Limb (tissue), 2 donors: Measurements from ENCODE around the gene PALLD.
"Not testable (repeated sequence)": the region's sequence is repeated elsewhere in the genome, so short reads cannot be mapped to it uniquely, and the experiment has no call there.

Source experiments
- DNase-seq, 2 donors: peaks; one replicate each; pipeline ENCODE4 v3.0.0-alpha.2; 2016; ENCODE audit errors: extremely low spot score in 2 of 2

PALLD gene

DNA sequence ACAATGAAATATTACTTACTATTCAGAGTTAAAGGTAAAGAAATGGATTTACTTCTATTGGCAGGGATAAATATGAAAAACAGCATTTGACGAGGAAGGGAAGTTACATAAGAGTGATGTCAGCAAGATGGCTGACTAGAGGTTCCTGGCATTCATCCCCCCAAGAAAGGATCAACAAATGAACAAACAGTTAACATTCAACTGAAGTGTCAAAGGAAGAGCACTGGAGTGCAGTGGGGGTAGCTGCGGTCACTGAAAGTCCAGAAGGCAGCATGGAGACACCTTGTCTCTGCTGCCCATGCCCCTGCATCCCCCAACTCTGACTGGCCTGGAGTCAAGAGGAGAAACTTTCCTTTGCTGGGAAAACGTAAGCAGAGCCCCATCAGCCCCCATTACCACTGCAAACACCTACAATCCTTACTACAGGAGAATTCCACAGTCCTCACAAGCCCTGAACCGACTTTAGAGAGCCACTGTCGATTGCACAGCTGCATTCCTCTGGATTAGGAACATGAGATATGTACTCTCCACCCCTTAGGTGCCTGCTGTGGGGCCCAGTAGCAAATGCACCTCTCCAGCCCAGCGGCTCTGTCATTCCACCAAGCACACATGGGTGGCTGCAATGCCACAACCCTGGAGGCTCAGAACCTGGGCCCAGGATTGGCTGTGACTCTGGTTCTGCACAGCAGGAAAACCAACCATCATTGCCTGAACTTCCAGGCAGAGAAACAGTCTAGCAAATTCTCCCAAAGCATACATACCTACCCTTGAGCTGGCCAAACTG lies 433.8 kb downstream of the PALLD start:
- DNase-seq = no peak

DNA sequence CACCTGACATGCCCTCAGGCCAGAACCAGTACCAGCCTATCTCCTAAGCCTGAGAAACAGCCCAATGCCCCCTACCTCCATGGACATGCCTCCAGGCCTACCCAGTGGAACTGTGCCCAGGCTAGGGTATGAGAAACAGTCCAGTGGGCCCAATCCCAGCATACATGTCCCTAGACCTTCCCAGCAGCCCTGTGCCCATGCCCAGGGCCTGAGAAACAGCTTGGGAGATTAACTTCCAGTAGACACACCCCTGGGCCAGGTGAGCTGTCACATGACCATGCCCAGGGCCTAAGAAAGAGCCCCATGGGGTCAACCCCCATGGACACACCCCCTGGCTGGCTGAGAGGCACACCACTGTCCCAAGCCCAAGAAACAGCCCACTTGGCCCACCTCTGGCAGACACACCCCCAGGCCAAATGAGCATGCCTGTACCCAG lies 434.4 kb downstream of the PALLD start:
- no peak for DNase-seq

DNA sequence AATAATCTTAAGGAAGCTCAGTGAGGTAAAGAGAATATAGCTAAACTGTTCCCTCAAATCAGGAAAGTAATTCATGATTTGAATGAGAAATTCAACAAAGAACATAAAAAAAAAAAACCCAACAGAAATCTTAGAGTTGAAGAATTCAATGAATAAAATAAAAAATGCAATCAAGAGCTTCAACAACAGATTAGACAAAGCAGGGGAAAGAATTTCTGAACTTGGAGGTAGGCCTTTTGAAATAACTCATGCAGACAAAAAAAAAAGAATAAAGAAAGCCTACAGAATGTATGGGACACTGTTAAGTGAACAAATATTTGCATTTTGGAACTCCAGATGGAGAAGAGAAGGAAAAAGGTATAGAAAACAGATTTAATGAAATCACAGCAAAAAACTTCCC lies 435.3 kb downstream of the PALLD start:
- DNase-seq = no peak

DNA sequence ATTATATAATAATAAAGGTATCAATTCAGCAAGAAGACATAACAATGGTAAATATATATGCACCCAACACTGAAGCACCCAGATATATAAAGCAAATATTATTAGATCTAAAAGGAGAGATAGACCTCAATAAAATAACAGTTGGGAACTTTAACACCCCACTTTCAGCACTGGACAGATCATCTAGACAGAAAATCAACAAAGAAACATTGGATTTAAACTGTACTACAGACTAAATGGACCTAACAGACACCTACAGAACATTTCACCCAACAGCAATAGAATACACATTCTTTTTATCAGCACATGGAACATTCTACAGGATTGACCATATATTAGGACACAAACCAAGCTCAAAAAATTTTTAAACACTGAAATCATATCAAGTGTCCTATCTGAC lies 436.6 kb downstream of the PALLD start:
- no peak for DNase-seq

DNA sequence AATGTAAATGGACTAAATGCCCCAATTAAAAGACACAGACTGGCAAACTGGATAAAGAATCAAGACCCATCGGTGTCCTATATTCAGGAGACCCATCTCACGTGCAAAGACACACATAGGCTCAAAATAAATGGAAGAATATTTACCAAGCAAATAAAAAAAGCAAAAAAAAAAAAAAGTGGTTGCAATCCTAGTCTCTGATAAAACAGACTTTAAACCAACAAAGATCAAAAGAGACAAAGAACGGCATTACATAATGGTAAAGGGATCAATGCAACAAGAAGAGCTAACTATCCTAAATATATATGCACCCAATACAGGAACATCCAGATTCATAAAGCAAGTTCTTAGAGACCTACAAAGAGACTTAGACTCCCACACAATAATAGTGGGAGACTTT lies 440.6 kb downstream of the PALLD start:
- DNase-seq = not testable (repeated sequence)

DNA sequence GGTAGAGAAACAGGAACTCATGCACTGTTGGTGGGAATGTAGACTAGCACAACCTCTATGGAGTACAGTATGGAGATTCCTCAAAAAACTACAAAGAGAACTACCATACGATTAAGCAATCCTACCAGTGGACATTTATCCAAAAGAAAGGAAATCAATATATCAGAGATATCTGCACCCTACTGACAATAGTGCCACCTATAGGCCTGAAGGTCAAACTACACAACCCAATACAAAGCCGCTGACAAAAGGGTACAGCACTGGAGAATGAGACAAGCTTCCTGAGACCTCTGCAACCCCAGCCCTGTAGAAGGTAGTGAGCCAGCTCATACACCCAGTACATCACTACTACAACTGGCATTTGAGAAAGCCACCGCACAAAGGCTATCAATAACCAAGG lies 446.1 kb downstream of the PALLD start:
- DNase-seq = no peak

DNA sequence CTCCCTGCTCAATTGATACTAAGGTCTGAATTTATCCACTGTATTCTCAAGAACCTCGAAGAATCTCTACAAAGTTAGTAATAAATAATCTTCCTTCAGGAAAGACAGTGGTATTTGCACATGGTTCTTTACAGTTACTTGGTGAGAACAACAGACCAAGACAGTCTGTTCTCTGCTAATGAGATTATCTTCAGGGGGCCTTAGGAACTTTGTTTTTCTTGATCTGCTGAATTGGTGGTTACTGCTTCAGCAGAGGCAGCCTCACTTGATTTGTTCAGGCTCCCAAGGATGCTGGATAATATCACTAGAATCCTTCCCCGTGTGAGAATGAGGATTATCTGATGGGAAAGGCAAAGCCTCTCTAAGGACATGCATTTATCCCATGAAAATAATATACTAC lies 448.4 kb downstream of the PALLD start:
- DNase-seq = no peak

DNA sequence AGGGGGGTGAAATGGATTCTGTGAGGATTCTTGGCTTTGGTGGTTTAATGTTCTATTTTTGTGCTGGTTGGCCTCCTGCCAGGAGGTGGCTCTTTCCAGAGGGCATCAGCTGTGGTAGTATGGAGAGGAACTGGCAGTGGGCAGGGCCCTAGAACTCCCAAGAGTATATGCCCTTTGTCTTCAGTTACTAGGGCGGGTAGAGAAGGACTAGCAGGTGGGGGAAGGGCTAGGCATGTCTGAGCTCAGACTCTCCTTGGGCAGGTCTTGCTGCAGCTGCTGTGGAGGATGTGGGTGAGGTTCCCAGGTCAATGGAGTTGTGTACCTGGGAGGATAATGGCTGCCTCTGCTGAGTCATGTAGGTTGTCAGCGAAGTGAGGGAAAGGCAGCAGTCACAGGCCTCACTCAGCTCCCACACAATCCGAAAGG lies 456.0 kb downstream of the PALLD start:
- DNase-seq = not testable (repeated sequence)

DNA sequence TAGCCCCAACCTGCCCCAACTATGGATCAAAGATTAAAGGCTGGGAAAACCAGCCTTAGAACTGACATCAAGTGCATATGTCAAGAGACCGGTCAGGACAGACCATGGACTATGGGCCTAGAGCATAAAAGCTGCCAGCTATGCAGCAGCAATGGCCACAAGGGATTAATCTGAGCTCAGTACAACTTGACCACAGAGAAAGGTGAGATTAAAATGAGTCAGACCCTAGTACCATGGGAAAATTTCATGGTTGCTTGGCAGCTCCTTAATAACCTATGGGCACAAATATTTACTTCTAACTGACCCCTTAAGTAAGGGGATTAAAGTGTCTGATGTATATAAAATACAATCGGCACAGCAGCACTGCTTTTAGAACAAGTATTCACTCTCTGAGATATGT lies 458.8 kb downstream of the PALLD start:
- no peak for DNase-seq

DNA sequence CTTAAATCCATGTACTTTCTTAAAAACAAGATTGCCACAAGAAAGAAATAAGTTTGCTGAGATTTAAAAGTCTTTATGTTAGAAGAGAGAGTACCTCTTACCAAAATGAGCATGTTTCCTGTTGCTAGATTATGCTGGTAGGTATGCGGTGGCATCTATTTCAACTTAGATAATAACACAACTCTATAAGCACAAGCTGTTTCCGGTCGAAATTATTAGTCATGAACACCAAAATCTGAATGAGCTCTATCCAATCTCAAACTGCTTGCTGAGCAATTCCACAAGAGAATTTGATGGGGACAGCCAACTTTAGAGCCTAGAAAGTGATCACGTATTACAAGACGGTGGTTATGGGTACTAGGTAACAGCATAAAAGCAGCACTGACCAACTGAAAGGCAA lies 463.9 kb downstream of the PALLD start:
- no peak for DNase-seq

DNA sequence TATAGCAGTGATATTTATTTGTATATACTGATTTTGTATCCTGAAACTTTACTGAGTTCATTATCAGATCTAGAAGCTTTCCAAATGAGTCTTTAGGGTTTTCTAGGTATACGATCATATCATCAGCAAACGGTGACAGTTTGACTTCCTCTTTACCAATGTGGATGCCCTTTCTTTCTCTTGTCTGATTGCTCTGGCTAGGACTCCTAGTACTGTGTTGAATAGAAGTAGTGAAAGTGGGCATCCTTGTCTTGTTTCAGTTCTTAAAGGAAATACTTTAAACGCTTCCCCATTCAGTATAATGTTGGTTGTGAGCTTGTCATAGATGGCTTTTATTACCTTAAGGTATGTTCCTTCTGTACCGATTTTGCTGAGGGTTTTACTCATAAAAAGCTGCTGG lies 475.7 kb downstream of the PALLD start:
- DNase-seq = no peak
